PC-9 (cell line): ENCODE measurements around the gene CCR6.

Experiments
- EZH2 ChIP-seq: fragments of 200-600 bp; sonication (generic); IDR thresholded peaks from 2 replicates; pipeline ENCODE4 v1.8.0; 2017; ENCODE audit warnings: antibody characterized with exemption, low read depth
- TF ChIP-seq, protein P1 (sequence below): fragments of 200-600 bp; sonication (generic); conservative IDR thresholded peaks from 2 replicates; pipeline ENCODE4 v1.6.1; 2017; ENCODE audit warnings: mixed run types, antibody characterized with exemption, mild to moderate bottlenecking, moderate library complexity

DNA sequence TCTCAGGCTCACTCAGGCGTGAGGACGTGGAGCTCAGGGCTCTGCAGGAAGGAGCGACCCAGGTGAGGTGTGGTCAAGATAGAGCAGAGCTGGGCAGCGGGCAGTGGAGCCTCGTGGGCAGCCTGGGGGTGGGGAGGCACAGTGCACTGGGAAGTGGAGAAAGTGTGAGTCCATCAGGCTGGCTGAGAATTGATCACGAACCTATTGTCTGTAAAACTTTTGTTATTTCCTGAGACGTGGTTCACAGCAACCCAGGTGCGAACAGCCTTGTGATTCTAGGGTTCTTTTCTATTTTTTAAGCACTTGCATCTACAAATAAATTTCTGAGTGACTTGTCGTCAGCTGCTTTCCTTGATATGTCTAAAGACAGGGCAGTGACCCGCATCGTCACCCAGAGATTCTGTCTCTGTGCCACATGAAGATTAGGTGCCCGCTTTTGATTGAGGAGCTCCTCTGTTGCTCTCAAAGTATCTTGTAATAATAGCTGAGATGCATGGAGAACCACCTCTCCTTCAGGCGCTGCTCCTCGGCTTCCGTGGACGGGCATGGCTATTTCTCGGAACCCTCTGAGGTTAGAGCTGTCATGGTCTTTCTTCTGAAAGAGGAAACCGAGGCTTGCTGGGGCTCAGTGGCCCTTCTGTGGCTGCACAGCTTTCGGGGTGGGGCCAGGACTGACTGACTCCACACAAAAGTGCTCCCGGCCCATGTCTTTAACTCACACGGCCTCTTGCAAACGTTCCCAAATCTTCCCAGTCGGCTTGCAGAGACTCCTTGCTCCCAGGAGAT lies 662 bp upstream of the CCR6 start:
- TF ChIP-seq, protein P1, sequence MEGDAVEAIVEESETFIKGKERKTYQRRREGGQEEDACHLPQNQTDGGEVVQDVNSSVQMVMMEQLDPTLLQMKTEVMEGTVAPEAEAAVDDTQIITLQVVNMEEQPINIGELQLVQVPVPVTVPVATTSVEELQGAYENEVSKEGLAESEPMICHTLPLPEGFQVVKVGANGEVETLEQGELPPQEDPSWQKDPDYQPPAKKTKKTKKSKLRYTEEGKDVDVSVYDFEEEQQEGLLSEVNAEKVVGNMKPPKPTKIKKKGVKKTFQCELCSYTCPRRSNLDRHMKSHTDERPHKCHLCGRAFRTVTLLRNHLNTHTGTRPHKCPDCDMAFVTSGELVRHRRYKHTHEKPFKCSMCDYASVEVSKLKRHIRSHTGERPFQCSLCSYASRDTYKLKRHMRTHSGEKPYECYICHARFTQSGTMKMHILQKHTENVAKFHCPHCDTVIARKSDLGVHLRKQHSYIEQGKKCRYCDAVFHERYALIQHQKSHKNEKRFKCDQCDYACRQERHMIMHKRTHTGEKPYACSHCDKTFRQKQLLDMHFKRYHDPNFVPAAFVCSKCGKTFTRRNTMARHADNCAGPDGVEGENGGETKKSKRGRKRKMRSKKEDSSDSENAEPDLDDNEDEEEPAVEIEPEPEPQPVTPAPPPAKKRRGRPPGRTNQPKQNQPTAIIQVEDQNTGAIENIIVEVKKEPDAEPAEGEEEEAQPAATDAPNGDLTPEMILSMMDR = no peak
- no peak; the same call in 1 of the 2 replicates for TF ChIP-seq EZH2
